Transverse colon (tissue), 4 donors: ENCODE data around the gene CPLX4.

ENCODE experiments used
- CTCF ChIP-seq, 5 experiments: fragments of 200-600 bp in 3 of 5; fragments of 450-650 bp in 2 of 5; sonication (generic) in 3 of 5; IDR thresholded peaks; 1 replicate in 2 of 5; 2 replicates in 3 of 5; pipeline ENCODE4 v1.5.1; 2016 to 2017; ENCODE audit warnings: antibody characterized with exemption in 5 of 5, inconsistent platforms in 3 of 5, mild to moderate bottlenecking in 2 of 5, moderate library complexity in 1 of 5
- EP300 ChIP-seq: sonication (generic); formaldehyde crosslinking; IDR thresholded peaks from one replicate; pipeline ENCODE4 v1.6.1; 2017; ENCODE audit warnings: antibody characterized with exemption, low read depth
- POLR2AphosphoS5 ChIP-seq, 3 donors: sonication (generic); formaldehyde crosslinking; IDR thresholded peaks; one replicate each; pipeline ENCODE4 v1.6.1; 2016; ENCODE audit warnings: antibody characterized with exemption in 3 of 3

- no peak for TF ChIP-seq CTCF (IDR thresholded peaks at IDR 0.05)
- TF ChIP-seq POLR2AphosphoS5 (IDR thresholded peaks at IDR 0.05) = no peak
- no peak for TF ChIP-seq EP300
Observed at GRCh38 chr18:59303656-59304195, 14.7 kb downstream of the CPLX4 start.
